Stimulated activated CD4-positive, alpha-beta T cell treated with anti-CD3 and anti-CD28 coated beads, Interleukin-1b, Interleukin-23, amount 100 ng/mL, for 24 hours (primary cell): ENCODE results near the gene ZNF276.
A peak's percentile ranks its signal among the peaks of the same experiment; 100 is the strongest.
"Not testable (repeated sequence)": the region's sequence is repeated elsewhere in the genome, so short reads cannot be mapped to it uniquely, and the experiment has no call there.

Experiments used
- DNase-seq, 4 experiments: peaks; one replicate each; pipeline ENCODE4 v3.0.0-alpha.2; 2020; ENCODE audit warnings: low read depth in 4 of 4, low spot score in 1 of 4

The ZNF276 gene

DNA sequence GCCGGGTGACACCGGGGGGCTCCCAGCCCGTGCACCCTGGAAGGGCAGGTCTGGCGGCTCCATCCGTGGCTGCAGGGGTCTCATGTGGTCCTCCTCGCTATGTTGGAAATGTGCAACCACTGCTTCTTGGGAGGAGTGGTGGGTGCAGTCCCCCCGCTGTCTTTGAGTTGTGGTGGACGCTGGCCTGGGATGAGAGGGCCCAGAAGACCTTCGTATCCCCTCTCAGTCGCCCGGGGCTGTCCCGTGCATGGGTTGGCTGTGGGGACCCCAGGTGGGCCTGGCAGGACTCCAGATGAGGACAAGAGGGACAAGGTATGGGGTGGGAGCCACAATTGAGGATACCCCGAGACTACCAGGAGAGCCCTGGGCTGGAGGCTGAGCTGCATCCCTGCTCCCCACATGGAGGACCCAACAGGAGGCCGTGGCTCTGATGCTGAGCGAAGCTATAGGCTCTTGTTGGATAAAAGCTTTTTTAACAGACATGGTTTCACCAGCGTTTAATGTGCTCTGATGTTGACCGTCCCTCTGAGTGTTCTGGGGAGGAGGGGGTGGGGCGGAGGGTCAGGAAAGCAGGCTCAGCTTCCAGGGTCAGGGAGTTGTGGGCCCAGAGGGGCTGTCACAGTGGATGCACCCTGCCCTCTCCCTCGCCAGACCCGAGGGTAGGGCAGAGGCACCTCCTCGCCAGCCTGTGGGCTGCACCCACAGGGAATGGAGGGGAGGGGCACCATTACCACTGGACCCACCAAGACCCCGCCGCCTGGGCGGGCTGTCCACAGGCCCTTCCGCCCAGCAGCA, 25.3 kb upstream of the ZNF276 start:
- DNase-seq, result no peak

DNA sequence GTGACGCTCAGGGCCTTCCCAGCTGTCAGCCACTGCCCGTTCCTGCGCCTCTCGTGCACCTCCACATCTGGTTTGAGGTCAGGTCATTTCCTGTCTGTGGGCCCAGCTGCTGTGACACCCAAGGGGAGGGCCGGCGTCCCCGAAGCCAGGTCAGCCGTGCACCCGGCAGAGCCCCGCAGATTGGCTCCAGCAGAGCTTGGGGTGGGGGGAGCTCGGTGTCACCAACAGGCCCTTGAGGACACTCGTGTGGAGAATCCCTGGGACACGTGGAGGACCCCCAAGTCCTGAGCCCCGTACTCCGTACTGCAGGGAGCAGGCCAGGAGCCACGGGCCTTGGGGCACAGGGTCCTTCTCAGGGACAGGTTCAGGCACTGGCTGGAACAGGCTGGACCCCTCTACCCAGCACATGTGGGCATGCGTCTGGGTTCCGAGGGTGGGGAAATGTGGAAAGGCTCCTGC, 24.6 kb upstream of the ZNF276 start:
- DNase-seq, result no peak

GRCh38 chr16:89697161-89697615, 24.1 kb upstream of the ZNF276 start:
- no peak for DNase-seq

GRCh38 chr16:89697616-89698331, 23.6 kb upstream of the ZNF276 start:
- DNase-seq, result no peak

DNA sequence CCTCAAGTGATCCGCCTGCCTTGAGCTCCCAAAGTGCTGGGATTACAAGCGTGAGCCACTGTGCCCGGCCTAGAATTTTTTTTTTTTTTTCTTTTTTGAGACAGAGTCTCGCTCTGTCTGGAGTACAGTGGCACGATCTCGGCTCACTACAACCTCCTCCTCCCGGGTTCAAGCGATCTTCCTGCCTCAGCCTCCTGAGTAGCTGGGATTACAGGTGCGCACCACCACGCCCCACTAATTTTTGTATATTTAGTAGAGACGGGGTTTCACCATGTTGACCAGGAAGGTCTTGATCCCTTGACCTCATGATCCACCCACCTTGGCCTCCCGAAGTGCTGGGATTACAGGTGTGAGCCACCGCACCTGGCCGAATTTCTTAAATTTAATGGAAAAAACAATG, 22.6 kb upstream of the ZNF276 start:
- DNase-seq, result not testable (repeated sequence)

GRCh38 chr16:89699629-89700099, 21.7 kb upstream of the ZNF276 start:
- not testable (repeated sequence) for DNase-seq

DNA sequence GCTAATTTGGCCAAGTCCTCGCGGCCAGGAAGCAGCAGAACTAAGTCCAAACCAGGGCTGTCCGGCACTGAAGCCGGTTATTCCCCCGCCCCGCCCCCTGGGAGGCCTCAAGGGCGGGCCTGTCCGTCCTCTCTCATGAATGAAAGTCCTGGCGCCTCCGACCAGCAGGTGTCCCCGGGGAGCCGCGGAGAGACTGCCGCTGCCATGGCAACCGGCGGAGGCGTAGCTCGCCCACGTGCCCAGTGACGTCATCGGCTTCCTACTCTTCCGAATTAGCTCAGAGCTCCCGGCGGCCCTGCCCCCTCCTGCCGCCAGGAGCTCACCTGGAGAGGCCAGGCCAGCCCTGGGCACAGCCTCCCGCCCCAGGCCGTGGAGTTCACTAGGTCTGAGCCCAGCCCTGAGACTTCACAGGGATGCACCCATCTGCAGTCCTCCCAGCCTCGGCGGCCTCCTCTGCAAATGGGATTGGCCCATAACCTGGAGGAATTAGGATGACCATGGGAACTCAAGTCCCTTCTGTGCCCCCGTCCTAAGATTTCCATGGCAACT, 21.2 kb upstream of the ZNF276 start:
- peak; percentile 95 to 98 (median 97) for DNase-seq

- DNase-seq, result no peak
These were observed 20.5 kb upstream of the ZNF276 start for GRCh38 chr16:89700649-89701424.

- peak; percentile 94 to 95 (median 95) for DNase-seq
These were observed 19.6 kb upstream of the ZNF276 start, which contains the start of gene SPATA2L for GRCh38 chr16:89701425-89702406. SPATA2L (minus strand) TSS chr16:89701705; CDS start chr16:89701232, 473 bp downstream.

DNA sequence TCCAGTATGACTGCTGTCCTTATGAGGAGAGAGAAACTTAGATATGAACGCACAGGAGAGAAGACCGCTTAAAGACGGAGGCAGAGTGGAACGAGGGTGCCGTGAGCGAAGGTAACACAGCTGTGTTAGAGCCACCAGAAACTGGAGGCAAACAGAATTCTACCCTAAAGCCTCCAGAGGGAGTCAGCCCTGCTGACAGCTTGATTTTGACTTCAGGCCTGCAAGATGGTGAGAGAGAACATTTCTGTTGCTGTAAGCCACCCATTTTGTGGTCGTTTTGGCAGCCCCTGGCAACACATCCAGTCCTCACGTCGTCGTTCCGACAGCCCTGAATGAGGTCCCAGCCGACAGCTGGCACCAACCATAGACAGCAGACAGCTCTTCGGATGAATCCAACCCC, 17.1 kb upstream of the ZNF276 start:
- DNase-seq, result no peak

DNA sequence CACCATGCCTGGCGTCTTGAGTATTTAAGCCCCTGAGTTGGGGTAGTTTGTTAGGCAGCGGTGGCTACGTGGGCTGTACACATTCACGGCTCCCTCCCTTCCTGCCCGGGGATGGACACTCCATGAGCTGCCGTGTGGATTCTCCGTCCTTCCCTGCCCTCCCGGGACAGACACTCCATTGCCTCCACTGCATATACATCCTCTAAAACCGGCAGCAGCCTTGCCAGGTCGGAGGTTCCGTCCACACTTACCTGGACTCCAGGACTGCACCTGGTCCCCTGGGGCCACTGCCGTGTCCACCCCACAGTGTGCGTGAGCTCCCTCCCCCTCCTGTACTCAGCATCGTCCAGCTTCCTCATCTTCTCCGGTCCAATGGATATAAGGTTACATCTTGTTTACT, 16.3 kb upstream of the ZNF276 start:
- no peak for DNase-seq

DNA sequence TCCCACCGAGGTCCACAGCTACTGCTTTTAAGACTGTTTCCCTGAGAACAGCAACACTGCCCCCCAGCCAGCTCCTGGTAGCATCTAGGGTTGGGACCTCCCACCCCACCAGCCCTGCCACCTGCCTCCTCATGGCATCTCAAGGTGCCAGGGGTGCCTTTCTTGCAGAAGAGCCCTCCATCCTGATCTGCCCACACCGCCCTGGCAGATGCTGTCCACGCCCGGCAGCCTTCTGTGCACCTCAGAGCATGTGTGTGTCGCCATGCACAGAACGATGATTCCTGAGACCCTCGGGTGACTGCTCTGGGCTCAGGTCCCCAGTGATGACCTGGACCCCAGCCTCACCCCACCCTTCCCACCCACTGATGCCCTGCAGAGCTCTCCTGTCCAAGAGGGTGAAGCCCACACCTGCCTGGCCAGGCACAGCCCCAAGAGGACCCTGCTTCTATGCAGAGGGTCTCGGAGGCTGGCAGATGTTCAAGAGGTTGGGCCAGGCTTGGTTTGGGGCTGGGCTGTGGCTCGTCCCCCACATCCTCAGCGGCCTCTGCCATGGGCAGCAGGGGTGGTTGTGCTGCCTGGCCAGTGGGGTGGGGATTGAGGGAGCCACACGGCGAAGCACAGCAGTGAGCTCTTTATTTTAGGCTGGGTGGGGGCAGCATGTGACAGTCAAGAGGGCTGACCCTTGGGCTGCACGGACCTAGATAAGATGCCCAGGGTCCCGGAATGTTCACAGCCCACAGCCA, 14.6 kb upstream of the ZNF276 start:
- no peak for DNase-seq

GRCh38 chr16:89707695-89708094, 13.6 kb upstream of the ZNF276 start:
- no peak for DNase-seq

GRCh38 chr16:89708481-89708931, 12.8 kb upstream of the ZNF276 start:
- no peak for DNase-seq

DNA sequence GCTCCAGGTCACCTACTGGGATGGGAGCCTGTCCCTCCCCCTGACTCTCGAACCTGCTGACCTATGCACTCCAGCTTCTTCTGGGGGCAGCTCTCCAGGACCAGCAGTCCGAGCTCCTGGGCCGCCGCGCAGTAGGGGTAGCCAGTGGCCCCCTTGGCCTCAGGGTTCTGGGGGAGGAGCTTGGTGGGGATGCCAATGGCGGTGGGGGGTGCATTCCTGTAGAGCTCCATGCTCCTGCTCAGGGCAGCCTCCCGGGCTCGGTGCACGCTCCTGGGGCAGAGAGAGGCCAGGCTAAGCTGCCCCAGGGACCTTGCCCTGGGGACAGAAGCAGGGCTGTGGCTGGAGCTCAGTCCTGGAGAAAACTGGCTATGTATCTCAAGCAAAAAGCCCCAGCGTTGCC, 12.2 kb upstream of the ZNF276 start:
- DNase-seq, result no peak

DNA sequence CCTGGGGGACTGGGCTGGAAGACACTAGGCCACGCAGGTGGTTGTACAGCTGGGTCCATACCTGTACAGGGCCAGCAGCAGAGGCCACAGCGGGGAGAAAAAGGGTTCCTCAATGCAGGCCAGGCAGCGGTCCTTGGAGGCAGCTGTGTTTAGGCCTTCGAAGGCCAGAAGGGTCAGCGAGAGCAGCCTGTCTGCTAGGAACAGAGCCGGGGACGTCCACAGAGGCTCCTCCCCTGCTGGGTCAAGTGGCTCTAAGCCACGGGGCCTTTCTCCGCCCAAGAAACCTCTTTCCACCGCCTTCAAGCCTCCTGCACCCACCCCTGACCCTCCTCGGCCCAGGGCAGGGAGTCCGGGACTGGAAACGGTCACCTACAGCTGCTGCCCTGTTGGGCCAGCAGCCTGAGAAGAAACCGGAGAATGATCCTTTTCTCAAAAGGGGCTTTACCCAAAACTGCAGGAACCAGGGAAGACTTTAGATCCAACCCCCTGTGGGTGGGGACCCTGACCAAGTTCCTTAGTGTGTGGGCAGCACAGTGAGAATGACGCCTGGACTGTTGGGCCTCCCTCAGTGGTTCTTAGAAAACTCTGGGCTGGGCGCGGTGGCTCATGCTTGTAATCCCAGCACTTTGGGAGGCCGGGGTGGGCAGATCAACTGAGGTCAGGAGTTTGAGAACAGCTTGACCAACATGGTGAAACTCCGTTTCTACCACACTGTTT, 11.5 kb upstream of the ZNF276 start:
- DNase-seq, result no peak

DNA sequence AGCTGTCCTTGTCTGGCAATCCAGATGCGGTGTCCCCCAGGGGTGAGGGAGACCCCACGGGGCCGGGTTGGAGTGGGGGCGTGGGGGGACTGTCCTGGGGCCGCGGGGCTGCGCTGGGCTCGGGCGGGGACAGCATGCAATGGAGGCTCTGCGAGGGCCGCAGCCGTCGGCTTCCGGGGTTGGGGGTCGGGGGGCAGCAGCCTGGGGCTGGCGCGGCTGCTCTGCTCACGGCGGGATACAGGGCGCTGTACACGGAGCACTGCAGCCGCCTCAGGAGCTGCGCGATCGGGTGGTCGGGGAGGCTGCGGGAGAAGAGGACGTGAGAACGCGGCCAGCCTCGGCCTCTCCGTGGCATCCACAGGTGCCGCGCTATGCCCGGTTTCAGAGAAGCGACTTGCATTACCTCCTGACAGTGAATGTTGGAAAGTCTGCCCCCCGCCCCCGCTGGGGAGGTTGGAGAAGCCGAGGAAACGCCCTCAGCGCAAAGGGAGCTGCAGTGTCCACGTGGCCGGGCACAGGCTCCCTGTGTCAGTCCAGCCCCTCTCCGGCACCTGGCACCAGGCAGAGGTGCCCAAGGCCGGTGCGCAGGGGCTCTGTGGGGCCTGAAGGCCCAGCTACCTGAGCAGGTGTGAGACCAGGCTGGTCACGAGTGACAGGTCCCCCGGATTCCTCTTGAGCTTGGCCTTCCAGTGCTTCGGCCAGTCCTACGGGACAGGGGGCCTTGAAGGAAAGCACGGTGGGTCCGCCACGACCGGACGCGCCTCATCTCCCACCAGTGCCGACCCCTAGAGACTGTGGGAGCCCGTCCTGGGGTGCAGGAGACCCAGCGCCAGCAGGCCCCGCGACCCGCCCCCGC, 10.4 kb upstream of the ZNF276 start:
- no peak for DNase-seq
